ENCODE data around the gene PALM3.

DNA sequence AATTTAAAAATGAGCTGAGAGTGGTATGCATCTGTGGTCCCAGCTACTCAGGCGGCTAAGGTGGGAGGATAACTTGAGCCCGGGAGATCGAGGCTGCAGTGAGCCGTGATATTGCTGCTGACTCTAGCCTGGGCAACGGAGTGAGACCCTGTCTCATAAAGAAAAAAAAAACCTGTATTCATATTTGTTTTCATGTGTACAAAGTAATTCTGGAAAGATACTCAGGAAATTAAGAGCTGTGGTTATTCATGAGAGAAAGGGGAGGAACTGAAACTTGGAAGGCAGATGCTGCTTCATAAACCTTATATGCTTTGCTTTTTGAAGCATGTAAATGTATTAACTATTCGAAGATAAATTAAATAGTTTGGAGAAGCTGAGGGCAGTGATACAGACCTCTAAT is 42.8 kb downstream of the PALM3 start:
- TF ChIP-seq, protein P1, sequence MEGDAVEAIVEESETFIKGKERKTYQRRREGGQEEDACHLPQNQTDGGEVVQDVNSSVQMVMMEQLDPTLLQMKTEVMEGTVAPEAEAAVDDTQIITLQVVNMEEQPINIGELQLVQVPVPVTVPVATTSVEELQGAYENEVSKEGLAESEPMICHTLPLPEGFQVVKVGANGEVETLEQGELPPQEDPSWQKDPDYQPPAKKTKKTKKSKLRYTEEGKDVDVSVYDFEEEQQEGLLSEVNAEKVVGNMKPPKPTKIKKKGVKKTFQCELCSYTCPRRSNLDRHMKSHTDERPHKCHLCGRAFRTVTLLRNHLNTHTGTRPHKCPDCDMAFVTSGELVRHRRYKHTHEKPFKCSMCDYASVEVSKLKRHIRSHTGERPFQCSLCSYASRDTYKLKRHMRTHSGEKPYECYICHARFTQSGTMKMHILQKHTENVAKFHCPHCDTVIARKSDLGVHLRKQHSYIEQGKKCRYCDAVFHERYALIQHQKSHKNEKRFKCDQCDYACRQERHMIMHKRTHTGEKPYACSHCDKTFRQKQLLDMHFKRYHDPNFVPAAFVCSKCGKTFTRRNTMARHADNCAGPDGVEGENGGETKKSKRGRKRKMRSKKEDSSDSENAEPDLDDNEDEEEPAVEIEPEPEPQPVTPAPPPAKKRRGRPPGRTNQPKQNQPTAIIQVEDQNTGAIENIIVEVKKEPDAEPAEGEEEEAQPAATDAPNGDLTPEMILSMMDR (IDR thresholded peaks at IDR 0.05), result no peak
- TF ChIP-seq POLR2A (IDR thresholded peaks at IDR 0.05), result no peak

All from vagina (tissue), 2 donors.